GM12875 (cell line): ENCODE measurements around the gene PRSS48.
"Not testable (repeated sequence)": the region's sequence is repeated elsewhere in the genome, so short reads cannot be mapped to it uniquely, and the experiment has no call there.

ENCODE experiments used
- H3K4me3 ChIP-seq: one replicate; pipeline ENCODE4 v1.5.1; 2011; ENCODE audit warnings: low read depth, low read length, control low read depth
- CTCF ChIP-seq: IDR thresholded peaks from 2 replicates; pipeline ENCODE4 v1.5.1; 2011; ENCODE audit warnings: low read depth, mild to moderate bottlenecking, control low read depth, inconsistent platforms, low read length, moderate library complexity, borderline replicate concordance; ENCODE audit not compliant: insufficient read depth

Gene PRSS48

GRCh38 chr4:151276787-151277562, at the start of gene PRSS48:
TSS of gene PRSS48 (plus strand) at chr4:151277161. CDS start at chr4:151277173, 12 bp downstream.
- TF ChIP-seq CTCF: peak; percentile 86
- no peak within 1 kb of the TSS for H3K4me3 ChIP-seq

GRCh38 chr4:151227172-151227571, 49.8 kb upstream of the PRSS48 start:
- TF ChIP-seq CTCF: no peak
- no peak overlapping the region for H3K4me3 ChIP-seq

DNA sequence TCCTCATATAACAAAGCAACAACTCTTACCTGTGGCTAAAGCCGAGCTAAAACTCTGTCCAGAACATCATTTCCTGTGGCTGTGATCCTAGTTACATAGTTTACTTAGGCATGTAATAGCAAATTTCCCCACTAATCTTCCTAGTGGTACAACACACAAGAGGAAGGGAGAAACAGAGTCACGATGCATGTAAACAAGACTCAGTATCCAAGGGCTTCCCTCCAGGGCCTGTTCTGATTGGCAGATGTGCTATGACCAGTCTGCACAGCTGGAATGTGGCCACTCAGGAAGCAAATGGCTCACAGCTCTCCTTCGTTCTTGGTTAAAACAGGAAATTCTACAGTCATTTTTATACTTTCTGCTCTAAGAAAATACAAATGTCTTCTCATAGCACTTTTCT, 49.2 kb upstream of the PRSS48 start:
- TF ChIP-seq CTCF: no peak
- no peak overlapping the region for H3K4me3 ChIP-seq

GRCh38 chr4:151228189-151229119, 48.5 kb upstream of the PRSS48 start:
- no peak for TF ChIP-seq CTCF
- no peak overlapping the region for H3K4me3 ChIP-seq

GRCh38 chr4:151231915-151232595, 44.9 kb upstream of the PRSS48 start:
- TF ChIP-seq CTCF: no peak
- no peak overlapping the region for H3K4me3 ChIP-seq

DNA sequence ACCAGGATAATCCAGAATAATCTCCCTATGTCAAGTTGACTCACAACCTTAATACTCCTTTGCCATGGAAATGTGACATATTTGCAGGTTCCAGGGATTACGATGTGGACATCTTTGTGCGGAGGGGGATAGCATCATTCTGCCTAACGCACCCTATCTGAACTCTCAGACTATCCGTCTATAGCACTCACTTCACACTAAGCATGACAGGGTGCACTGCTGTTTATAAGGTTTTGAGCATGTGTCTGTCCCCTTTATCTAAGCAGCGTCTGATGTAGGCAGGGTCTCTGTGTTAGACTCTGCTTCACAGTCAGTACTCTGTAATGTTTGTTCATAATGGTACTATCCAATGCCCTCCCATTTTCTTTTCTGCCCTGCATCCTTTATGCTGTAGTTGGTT, 43.4 kb upstream of the PRSS48 start:
- no peak for TF ChIP-seq CTCF
- no peak overlapping the region for H3K4me3 ChIP-seq

DNA sequence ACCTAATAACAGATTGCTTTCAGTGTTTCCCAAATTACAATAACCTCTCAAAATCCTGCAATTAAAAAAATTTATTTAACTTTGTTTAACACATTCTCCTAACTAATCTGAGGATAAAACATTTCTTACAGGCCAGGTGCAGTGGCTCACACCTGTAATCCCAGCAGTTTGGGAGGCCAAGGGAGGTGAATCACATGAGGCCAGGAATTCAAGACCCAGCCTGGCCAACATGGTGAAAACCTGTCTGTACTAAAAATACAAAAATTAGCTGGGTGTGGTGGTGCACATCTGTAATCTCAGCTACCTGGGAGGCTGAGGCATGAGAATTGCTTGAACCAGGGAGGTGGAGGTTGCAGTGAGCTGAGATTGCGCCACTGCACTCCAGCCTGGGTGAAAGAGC, 41.6 kb upstream of the PRSS48 start:
- not testable (repeated sequence) for H3K4me3 ChIP-seq
